Activated T-cell treated with anti-CD3 and anti-CD28 coated beads, Interleukin-2, amount 50 U/mL, for 1 hour (primary cell): ENCODE results near the gene PIK3CG.

ENCODE experiments used
- DNase-seq: peaks from one replicate; pipeline ENCODE4 v3.0.0-alpha.2; 2020

Gene PIK3CG

GRCh38 chr7:106858618-106859532, 6.2 kb upstream of the PIK3CG start:
- no peak for DNase-seq

- no peak for DNase-seq
These were observed 2.6 kb upstream of the PIK3CG start for GRCh38 chr7:106862317-106863089.

GRCh38 chr7:106863274-106863997, 1.6 kb upstream of the PIK3CG start:
- no peak for DNase-seq

GRCh38 chr7:106864298-106865081, 592 bp upstream of the PIK3CG start:
- DNase-seq = no peak

- DNase-seq = no peak
These were observed 1.5 kb downstream of the PIK3CG start for GRCh38 chr7:106866298-106867281.

GRCh38 chr7:106867641-106868351, 2.7 kb downstream of the PIK3CG start:
- DNase-seq = no peak

GRCh38 chr7:106868364-106868763, 3.3 kb downstream of the PIK3CG start:
- DNase-seq = no peak

- no peak for DNase-seq
These were observed 4.9 kb downstream of the PIK3CG start for GRCh38 chr7:106869954-106870353.

- no peak for DNase-seq
These were observed 5.4 kb downstream of the PIK3CG start for GRCh38 chr7:106870528-106870927.

GRCh38 chr7:106870983-106871410, 5.9 kb downstream of the PIK3CG start:
- no peak for DNase-seq

GRCh38 chr7:106871793-106872571, 6.9 kb downstream of the PIK3CG start:
- no peak for DNase-seq

- DNase-seq = no peak
These were observed 7.7 kb downstream of the PIK3CG start for GRCh38 chr7:106872763-106873162.

- no peak for DNase-seq
These were observed 9.0 kb downstream of the PIK3CG start for GRCh38 chr7:106874076-106874475.

- DNase-seq = no peak
These were observed 10.4 kb downstream of the PIK3CG start for GRCh38 chr7:106875508-106875907.

GRCh38 chr7:106878748-106879439, 13.8 kb downstream of the PIK3CG start:
- no peak for DNase-seq

GRCh38 chr7:106881984-106882383, 16.9 kb downstream of the PIK3CG start:
- no peak for DNase-seq

- no peak for DNase-seq
These were observed 18.5 kb downstream of the PIK3CG start for GRCh38 chr7:106883456-106884026.

GRCh38 chr7:106885652-106886051, 20.6 kb downstream of the PIK3CG start:
- DNase-seq = no peak

- no peak for DNase-seq
These were observed 22.3 kb downstream of the PIK3CG start for GRCh38 chr7:106887421-106887820.
